OCI-LY1 (cell line): ENCODE results near the gene IGSF11.

Experiments
- H2AFZ ChIP-seq: fragments of 200-600 bp; sonication (generic), shearing (Covaris generic); 2 replicates; pipeline ENCODE4 v1.6.0; 2014; ENCODE audit warnings: antibody characterized with exemption, mild to moderate bottlenecking, low read length
- H3F3A ChIP-seq: fragments of 200-600 bp; sonication (generic), shearing (Covaris generic); 2 replicates; pipeline ENCODE4 v1.6.0; 2014; ENCODE audit warnings: mild to moderate bottlenecking, antibody characterized with exemption, low read length, moderate library complexity; ENCODE audit not compliant: insufficient read depth
- H3K27ac ChIP-seq: fragments of 200-600 bp; sonication (generic); 2 replicates; pipeline ENCODE4 v1.5.1; 2014; ENCODE audit warnings: low read length, mixed run types, mild to moderate bottlenecking, low read depth; ENCODE audit not compliant: poor library complexity, severe bottlenecking
- H3K27me3 ChIP-seq: fragments of 200-600 bp; sonication (generic); 2 replicates; pipeline ENCODE4 v1.6.0; 2014; ENCODE audit warnings: antibody characterized with exemption, mild to moderate bottlenecking, low read length, moderate library complexity; ENCODE audit not compliant: insufficient read depth
- H3K36me3 ChIP-seq: fragments of 200-600 bp; sonication (generic); 2 replicates; pipeline ENCODE4 v1.6.1; 2014; ENCODE audit warnings: mild to moderate bottlenecking, antibody characterized with exemption, low read length, moderate library complexity, mixed read lengths; ENCODE audit not compliant: insufficient read depth
- H3K4me1 ChIP-seq: fragments of 200-600 bp; sonication (generic); 2 replicates; pipeline ENCODE4 v1.5.1; 2014; ENCODE audit warnings: mild to moderate bottlenecking, low read length, moderate library complexity; ENCODE audit not compliant: insufficient read depth, severe bottlenecking
- H3K4me2 ChIP-seq: fragments of 200-600 bp; sonication (generic), shearing (Covaris generic); 2 replicates; pipeline ENCODE4 v1.6.1; 2014; ENCODE audit warnings: low read length
- H3K4me3 ChIP-seq: fragments of 200-600 bp; sonication (generic); 2 replicates; pipeline ENCODE4 v1.5.1; 2014; ENCODE audit warnings: low read length, low read depth, mild to moderate bottlenecking, mixed read lengths; ENCODE audit not compliant: poor library complexity, severe bottlenecking
- H3K79me2 ChIP-seq: fragments of 200-600 bp; shearing (Covaris generic); 2 replicates; pipeline ENCODE4 v1.6.1; 2016; ENCODE audit warnings: mixed run types, low read length, mixed read lengths; ENCODE audit not compliant: insufficient read depth
- H3K9ac ChIP-seq: fragments of 200-600 bp; sonication (generic), shearing (Covaris generic); 2 replicates; pipeline ENCODE4 v1.6.1; 2014; ENCODE audit warnings: mild to moderate bottlenecking, low read length, mixed read lengths
- H3K9me2 ChIP-seq: fragments of 200-600 bp; sonication (generic), shearing (Covaris generic); 2 replicates; pipeline ENCODE4 v1.6.1; 2014; ENCODE audit warnings: low read depth, mild to moderate bottlenecking, low read length, mixed read lengths
- H3K9me3 ChIP-seq: fragments of 200-600 bp; shearing (Covaris generic); 2 replicates; pipeline ENCODE4 v1.6.1; 2014; ENCODE audit warnings: low read length, mixed read lengths
- H4K20me1 ChIP-seq: fragments of 200-600 bp; sonication (generic), shearing (Covaris generic); 2 replicates; pipeline ENCODE4 v1.6.0; 2016; ENCODE audit warnings: mild to moderate bottlenecking, low read length; ENCODE audit not compliant: insufficient read depth
- CTCF ChIP-seq: fragments of 200-600 bp; sonication (generic), shearing (Covaris generic); IDR thresholded peaks from 2 replicates; pipeline ENCODE4 v1.5.1; 2017; ENCODE audit warnings: mild to moderate bottlenecking, antibody characterized with exemption, low read length, moderate library complexity, mixed read lengths
- EZH2 ChIP-seq: fragments of 200-600 bp; sonication (generic), shearing (Covaris generic); IDR thresholded peaks from 2 replicates; pipeline ENCODE4 v1.8.0; 2017; ENCODE audit warnings: borderline replicate concordance, mixed run types, mild to moderate bottlenecking, antibody characterized with exemption, low read length, moderate library complexity, mixed read lengths

IGSF11 gene

DNA sequence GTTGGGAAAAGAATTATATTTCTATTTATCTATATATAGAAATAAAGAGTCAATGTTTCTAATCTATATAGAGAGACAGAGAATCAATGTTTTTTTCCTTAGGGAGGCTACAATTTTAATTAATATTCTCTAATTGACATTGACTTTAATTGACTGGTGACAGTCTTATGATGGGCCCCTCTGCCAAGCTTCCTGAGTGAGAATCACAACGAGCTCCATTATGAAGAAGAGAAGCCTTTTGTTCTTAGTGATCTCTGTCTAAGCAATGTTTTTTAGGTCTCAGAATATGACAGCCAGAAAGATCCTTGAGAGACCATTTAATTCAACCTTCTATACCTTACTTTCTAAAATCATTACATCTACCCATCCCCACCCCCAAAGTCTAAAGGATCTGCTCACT lies 70.9 kb downstream of the IGSF11 start:
- no peak overlapping the region for H3K4me2 ChIP-seq
- no peak overlapping the region for H3K27ac ChIP-seq
- H2AFZ ChIP-seq = no peak overlapping the region
- H3K4me3 ChIP-seq = no peak overlapping the region
- no peak overlapping the region for H3K9ac ChIP-seq
- no peaks in the 10 kb centered on the region for H3K4me1 ChIP-seq
- no peaks in the 10 kb centered on the region for H3K27me3 ChIP-seq
- no peaks in the 10 kb centered on the region for H3F3A ChIP-seq
- no peaks in the 10 kb centered on the region for H3K9me3 ChIP-seq
- H3K36me3 ChIP-seq = no peaks in the 10 kb centered on the region
- H4K20me1 ChIP-seq = no peaks in the 10 kb centered on the region
- no peaks in the 10 kb centered on the region for H3K79me2 ChIP-seq
- H3K9me2 ChIP-seq = no peaks in the 10 kb centered on the region
- TF ChIP-seq EZH2 (no peak), CTCF (no peak)

GRCh38 chr3:118960876-118961450 lies 73.7 kb downstream of the IGSF11 start:
- Histone ChIP-seq H3K36me3 (no peaks in the 10 kb centered on the region), H4K20me1 (no peaks in the 10 kb centered on the region), H3K27me3 (no peaks in the 10 kb centered on the region), H3K4me2 (no peak overlapping the region), H3K9ac (no peak overlapping the region), H3K4me3 (no peak overlapping the region), H3K4me1 (no peaks in the 10 kb centered on the region), H3K27ac (no peak overlapping the region), H3K79me2 (no peaks in the 10 kb centered on the region), H2AFZ (no peak overlapping the region), H3K9me3 (no peaks in the 10 kb centered on the region), H3F3A (no peaks in the 10 kb centered on the region), H3K9me2 (no peaks in the 10 kb centered on the region)
- TF ChIP-seq EZH2 = no peak
- TF ChIP-seq CTCF = no peak

DNA sequence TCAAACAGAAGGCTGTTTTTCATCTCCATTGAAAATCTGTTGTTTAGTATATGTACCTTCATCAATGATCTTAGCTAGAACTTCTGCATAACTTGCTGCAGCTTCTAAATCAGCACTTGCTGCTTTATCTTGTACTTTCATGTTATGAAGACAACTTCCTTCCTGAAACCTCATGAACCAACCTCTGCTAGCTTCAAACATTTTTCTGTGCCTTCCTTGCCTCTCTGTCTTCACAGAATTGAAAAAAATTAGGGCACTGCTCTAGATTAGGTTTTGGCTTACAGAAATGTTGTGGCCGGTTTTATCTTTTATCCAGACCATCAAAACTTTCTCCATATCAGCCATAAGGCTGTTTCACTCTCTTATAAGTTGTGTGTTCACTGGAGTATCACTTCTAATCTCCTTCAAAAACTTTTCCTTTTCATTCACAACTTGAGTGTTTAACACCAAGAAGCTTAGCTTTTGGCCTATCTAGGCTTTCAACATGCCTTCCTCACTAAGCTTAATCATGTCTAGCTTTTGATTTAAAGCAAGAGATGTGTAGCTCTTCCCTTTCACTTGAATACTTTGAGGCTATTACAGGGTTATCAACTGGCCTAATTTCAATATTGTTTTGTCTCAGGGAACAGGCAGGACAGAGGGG lies 78.6 kb downstream of the IGSF11 start:
- no peaks in the 10 kb centered on the region for H3K27me3 ChIP-seq
- no peak overlapping the region for H2AFZ ChIP-seq
- H3K4me1 ChIP-seq = no peaks in the 10 kb centered on the region
- H3K36me3 ChIP-seq = no peaks in the 10 kb centered on the region
- no peak overlapping the region for H3K9ac ChIP-seq
- H3K9me2 ChIP-seq = no peaks in the 10 kb centered on the region
- no peaks in the 10 kb centered on the region for H3K79me2 ChIP-seq
- H4K20me1 ChIP-seq = no peaks in the 10 kb centered on the region
- no peak overlapping the region for H3K4me2 ChIP-seq
- H3K27ac ChIP-seq = no peak overlapping the region
- TF ChIP-seq CTCF (no peak), EZH2 (no peak)
- H3K9me3 ChIP-seq = no peaks in the 10 kb centered on the region
- no peaks in the 10 kb centered on the region for H3F3A ChIP-seq
- no peak overlapping the region for H3K4me3 ChIP-seq
